Measurements from ENCODE around the gene SKP1.
A peak's percentile ranks its signal among the peaks of the same experiment; 100 is the strongest.

SKP1 gene

DNA sequence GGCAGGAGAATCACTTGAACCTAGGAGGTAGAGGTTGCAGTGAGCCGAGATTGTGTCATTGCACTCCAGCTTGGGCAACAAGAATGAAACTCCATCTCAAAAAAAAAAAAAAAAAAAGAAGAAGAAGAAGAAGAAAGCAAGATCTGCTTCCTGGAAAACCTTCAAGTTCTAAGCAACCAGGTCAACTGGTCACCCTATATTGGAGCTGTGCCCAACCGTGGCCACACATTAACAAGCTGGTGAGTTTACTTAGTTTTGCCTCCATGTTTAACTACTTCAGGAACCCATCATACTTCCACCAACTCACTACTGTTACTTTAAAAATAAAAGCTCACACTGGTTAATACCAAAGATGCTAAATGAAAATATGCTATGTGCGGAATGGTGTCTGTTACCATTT lies 12.3 kb upstream of the SKP1 start:
- Histone ChIP-seq H3K9me2 (replicated peaks; ENCODE audit: insufficient read depth, low read length) (no peaks in the 10 kb centered on the region), H4K20me1 (ENCODE audit: insufficient read depth, low read length) (no peaks in the 10 kb centered on the region), H3K79me2 (ENCODE audit: low read length) (no peaks in the 10 kb centered on the region), H3K36me3 (replicated peaks; ENCODE audit: insufficient read depth, low read length) (no peaks in the 10 kb centered on the region), H3K27me3 (replicated peaks; ENCODE audit: insufficient read depth, low read length) (no peaks in the 10 kb centered on the region), H2AFZ (ENCODE audit: low read length) (no peak overlapping the region), H3K9me3 (replicated peaks; ENCODE audit: insufficient read depth, low read length) (no peaks in the 10 kb centered on the region), H3K4me2 (ENCODE audit: low read depth, low read length) (no peak overlapping the region), H3F3A (ENCODE audit: insufficient read depth, low read length) (no peaks in the 10 kb centered on the region), H3K4me1 (ENCODE audit: low read length) (no peaks in the 10 kb centered on the region), H3K27ac (ENCODE audit: low read length) (no peak overlapping the region), H3K4me3 (ENCODE audit: low read length) (no peak overlapping the region), H3K9ac (ENCODE audit: low read length) (no peak overlapping the region)
- DNase-seq: no peak
- TF ChIP-seq EZH2phosphoT487 (IDR thresholded peaks at IDR 0.05; ENCODE audit: low read length): no peak
- TF ChIP-seq EZH2 (optimal IDR thresholded peaks at IDR 0.05; ENCODE audit: low read depth, low read length): no peak
- TF ChIP-seq, protein P1, sequence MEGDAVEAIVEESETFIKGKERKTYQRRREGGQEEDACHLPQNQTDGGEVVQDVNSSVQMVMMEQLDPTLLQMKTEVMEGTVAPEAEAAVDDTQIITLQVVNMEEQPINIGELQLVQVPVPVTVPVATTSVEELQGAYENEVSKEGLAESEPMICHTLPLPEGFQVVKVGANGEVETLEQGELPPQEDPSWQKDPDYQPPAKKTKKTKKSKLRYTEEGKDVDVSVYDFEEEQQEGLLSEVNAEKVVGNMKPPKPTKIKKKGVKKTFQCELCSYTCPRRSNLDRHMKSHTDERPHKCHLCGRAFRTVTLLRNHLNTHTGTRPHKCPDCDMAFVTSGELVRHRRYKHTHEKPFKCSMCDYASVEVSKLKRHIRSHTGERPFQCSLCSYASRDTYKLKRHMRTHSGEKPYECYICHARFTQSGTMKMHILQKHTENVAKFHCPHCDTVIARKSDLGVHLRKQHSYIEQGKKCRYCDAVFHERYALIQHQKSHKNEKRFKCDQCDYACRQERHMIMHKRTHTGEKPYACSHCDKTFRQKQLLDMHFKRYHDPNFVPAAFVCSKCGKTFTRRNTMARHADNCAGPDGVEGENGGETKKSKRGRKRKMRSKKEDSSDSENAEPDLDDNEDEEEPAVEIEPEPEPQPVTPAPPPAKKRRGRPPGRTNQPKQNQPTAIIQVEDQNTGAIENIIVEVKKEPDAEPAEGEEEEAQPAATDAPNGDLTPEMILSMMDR (IDR thresholded peaks at IDR 0.05; ENCODE audit: low read length): no peak

DNA sequence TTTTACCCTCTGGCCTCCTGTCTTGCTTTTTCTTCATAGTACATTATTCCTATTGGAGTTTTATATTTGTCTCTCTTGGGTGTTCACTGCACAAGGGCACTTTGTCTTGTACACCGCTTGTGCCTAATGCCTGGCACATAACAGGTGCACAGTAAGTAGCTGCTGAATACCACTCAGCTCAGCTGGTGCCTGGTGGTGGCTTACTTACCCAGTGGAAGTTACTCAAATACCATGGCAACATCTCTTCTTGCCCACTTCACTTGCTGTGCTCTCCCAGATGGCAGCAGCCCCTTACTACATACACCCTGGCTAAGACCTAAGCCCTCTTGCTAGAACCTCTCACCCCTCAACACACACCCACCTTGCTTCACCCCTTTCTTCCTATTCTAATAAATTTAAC lies 11.3 kb upstream of the SKP1 start:
- TF ChIP-seq, protein P1 (IDR thresholded peaks at IDR 0.05; ENCODE audit: low read length): no peak
- no peak for TF ChIP-seq EZH2phosphoT487 (IDR thresholded peaks at IDR 0.05; ENCODE audit: low read length)
- no peak for TF ChIP-seq EZH2 (optimal IDR thresholded peaks at IDR 0.05; ENCODE audit: low read depth, low read length)
- Histone ChIP-seq H3K9me3 (replicated peaks; ENCODE audit: insufficient read depth, low read length) (no peaks in the 10 kb centered on the region), H3K79me2 (ENCODE audit: low read length) (no peaks in the 10 kb centered on the region), H3F3A (ENCODE audit: insufficient read depth, low read length) (no peaks in the 10 kb centered on the region), H3K36me3 (replicated peaks; ENCODE audit: insufficient read depth, low read length) (no peaks in the 10 kb centered on the region), H2AFZ (ENCODE audit: low read length) (no peak overlapping the region), H4K20me1 (ENCODE audit: insufficient read depth, low read length) (no peaks in the 10 kb centered on the region), H3K9me2 (replicated peaks; ENCODE audit: insufficient read depth, low read length) (no peaks in the 10 kb centered on the region), H3K27ac (ENCODE audit: low read length) (no peak overlapping the region), H3K4me3 (ENCODE audit: low read length) (no peak overlapping the region), H3K9ac (ENCODE audit: low read length) (no peak overlapping the region), H3K4me1 (ENCODE audit: low read length) (no peaks in the 10 kb centered on the region), H3K4me2 (ENCODE audit: low read depth, low read length) (no peak overlapping the region), H3K27me3 (replicated peaks; ENCODE audit: insufficient read depth, low read length) (no peaks in the 10 kb centered on the region)
- DNase-seq: no peak

DNA sequence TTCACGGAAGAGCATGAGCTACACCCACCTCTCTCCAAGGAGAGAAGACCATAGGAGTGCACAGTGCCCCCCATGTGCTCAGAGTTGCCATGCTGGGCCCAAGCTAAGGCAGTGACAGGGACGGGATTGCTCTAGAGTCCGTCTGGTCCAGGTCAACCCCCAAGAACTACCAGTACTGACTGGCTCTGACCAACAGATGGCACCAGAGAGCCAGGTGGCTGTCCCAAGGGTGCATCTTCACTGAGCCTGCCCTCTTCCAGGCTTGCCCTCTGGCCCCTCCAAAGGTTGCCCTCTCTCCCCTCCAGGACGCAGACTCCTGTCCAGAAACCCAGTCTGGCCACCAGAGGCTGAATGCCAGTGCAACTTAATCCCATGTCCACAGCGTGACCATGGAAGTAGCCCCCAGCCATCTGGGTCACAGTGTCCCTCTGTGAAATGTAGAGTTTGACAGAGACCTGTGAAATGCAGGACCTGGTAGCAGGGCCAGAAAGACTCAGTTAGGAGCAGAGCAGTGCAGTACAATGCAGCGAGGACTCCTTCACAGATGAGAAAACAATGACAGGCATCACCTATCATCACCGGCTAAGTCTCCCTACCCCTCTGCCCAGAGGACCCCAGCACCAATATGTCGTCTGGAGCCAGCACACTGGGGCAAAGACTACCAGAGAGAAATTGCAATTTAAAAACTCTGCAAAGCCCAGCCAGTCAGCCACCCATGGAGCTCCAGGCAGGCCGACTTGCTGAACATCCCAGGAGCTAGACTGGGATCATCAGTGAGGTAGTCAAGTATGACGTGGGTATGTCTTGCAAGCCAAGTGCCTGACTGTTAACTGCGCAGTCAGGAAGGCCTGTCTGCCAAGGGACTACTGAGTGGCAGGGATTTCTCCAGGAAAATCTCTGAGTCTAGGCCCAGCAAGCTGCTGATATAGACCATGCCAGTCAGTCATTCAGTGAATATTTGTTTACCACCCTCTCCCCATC lies 7.7 kb upstream of the SKP1 start:
- H3K36me3 ChIP-seq (replicated peaks; ENCODE audit: insufficient read depth, low read length): no peaks in the 10 kb centered on the region
- H3K9ac ChIP-seq (ENCODE audit: low read length): no peak overlapping the region
- H3K79me2 ChIP-seq (ENCODE audit: low read length): no peaks in the 10 kb centered on the region
- no peak for TF ChIP-seq EZH2 (optimal IDR thresholded peaks at IDR 0.05; ENCODE audit: low read depth, low read length)
- TF ChIP-seq, protein P1 (IDR thresholded peaks at IDR 0.05; ENCODE audit: low read length): peak; percentile 86
- H3K4me3 ChIP-seq (ENCODE audit: low read length): no peak overlapping the region
- no peak overlapping the region for H3K27ac ChIP-seq (ENCODE audit: low read length)
- peak; percentile 70 for DNase-seq
- no peaks in the 10 kb centered on the region for H3F3A ChIP-seq (ENCODE audit: insufficient read depth, low read length)
- no peak overlapping the region for H3K4me2 ChIP-seq (ENCODE audit: low read depth, low read length)
- no peaks in the 10 kb centered on the region for H4K20me1 ChIP-seq (ENCODE audit: insufficient read depth, low read length)
- no peaks in the 10 kb centered on the region for H3K9me3 ChIP-seq (replicated peaks; ENCODE audit: insufficient read depth, low read length)
- H2AFZ ChIP-seq (ENCODE audit: low read length): no peak overlapping the region
- no peaks in the 10 kb centered on the region for H3K4me1 ChIP-seq (ENCODE audit: low read length)
- H3K9me2 ChIP-seq (replicated peaks; ENCODE audit: insufficient read depth, low read length): no peaks in the 10 kb centered on the region
- no peaks in the 10 kb centered on the region for H3K27me3 ChIP-seq (replicated peaks; ENCODE audit: insufficient read depth, low read length)

All from MM.1S (cell line).